K562 (cell line): ENCODE data around the gene ATP2A3. TPM values are rescaled to one million over a fixed set of nuclear protein-coding genes. Genes with fewer than 3 reads are reported as not detected.

Experiments
- ATAC-seq: fragments of 200-7000 bp; cut with Tn5 transposase; 3 replicates; pipeline ENCODE4 v1.9.1; 2020; ENCODE audit warnings: moderate library complexity
- BruUV-seq: library from RNA; stranded (reverse); fragments of 400-500 nt; replicated peaks from 2 replicates; lab custom pipeline; 2021; lab: Mats Ljungman, UMichigan
- CTCF ChIA-PET: fragments of 300-600 bp; formaldehyde crosslinking; extraction: SDS; loops from one replicate; lab custom pipeline; 2021; ENCODE audit warnings: low intra/inter-chr PET ratio; lab: Yijun Ruan, JAX
- POLR2A ChIA-PET: fragments of 300-600, 350-650 bp; sonication (Branson Sonifier 250); formaldehyde crosslinking; extraction: SDS; loops from one replicate; lab custom pipeline; 2021; ENCODE audit warnings: antibody characterized with exemption, inconsistent platforms; lab: Yijun Ruan, JAX
- DNase-seq, 4 experiments: peaks; one replicate each; pipeline versions ENCODE4 v3.0.0 to v3.0.0-alpha.2; 2011 to 2018; ENCODE audit warnings: low spot score in 3 of 4, mixed read lengths in 3 of 4; ENCODE audit errors: extremely low read depth in 1 of 4
- FAIRE-seq: peaks from 2 replicates; lab custom pipeline; 2011; peaks lifted over from hg19 to GRCh38; lab: Jason Lieb, UNC
- H2AFZ ChIP-seq: 2 replicates; pipeline ENCODE4 v1.6.0; 2011; ENCODE audit warnings: low read depth, low read length, control low read depth, inconsistent platforms
- H3K27ac ChIP-seq: fragments of 200-600 bp; 3 replicates; pipeline ENCODE4 v1.8.0; 2011; ENCODE audit warnings: low read depth, mild to moderate bottlenecking, control low read depth, inconsistent platforms, low read length, moderate library complexity, mixed read lengths; ENCODE audit errors: extremely low read depth
- H3K27me3 ChIP-seq, 2 experiments: fragments of 300-600 bp in 1 of 2; 2 replicates in 1 of 2; 3 replicates in 1 of 2; pipeline versions ENCODE4 v1.6.0 to v1.8.0; 2011; ENCODE audit warnings: inconsistent platforms in 2 of 2, low read length in 2 of 2, mild to moderate bottlenecking in 1 of 2, mixed read lengths in 1 of 2, moderate library complexity in 1 of 2; ENCODE audit not compliant: control insufficient read depth in 2 of 2, insufficient read depth in 2 of 2
- H3K36me3 ChIP-seq: fragments of 300-600 bp; 3 replicates; pipeline ENCODE4 v1.8.0; 2011; ENCODE audit warnings: mild to moderate bottlenecking, low read length, inconsistent platforms; ENCODE audit not compliant: control insufficient read depth, insufficient read depth
- H3K4me1 ChIP-seq, 2 experiments: fragments of 200-600 bp in 1 of 2; replicated peaks in 1 of 2; 2 replicates in 1 of 2; 3 replicates in 1 of 2; pipeline versions ENCODE4 v1.5.1 to v1.8.0; 2011; ENCODE audit warnings: inconsistent platforms in 2 of 2, low read length in 2 of 2, mild to moderate bottlenecking in 1 of 2, mixed read lengths in 1 of 2, moderate library complexity in 1 of 2; ENCODE audit not compliant: control insufficient read depth in 2 of 2, insufficient read depth in 2 of 2
- H3K4me2 ChIP-seq: 2 replicates; pipeline ENCODE4 v1.6.1; 2011; ENCODE audit warnings: low read length, control low read depth, inconsistent platforms, mixed read lengths; ENCODE audit not compliant: insufficient read depth
- H3K4me3 ChIP-seq: fragments of 200-600 bp; sonication (generic), shearing (Covaris generic); 2 replicates; pipeline ENCODE4 v1.5.1; 2016; ENCODE audit warnings: control low read depth, inconsistent platforms
- H3K79me2 ChIP-seq: fragments of 200-600 bp; 3 replicates; pipeline ENCODE4 v1.8.0; 2011; ENCODE audit warnings: low read length, inconsistent platforms; ENCODE audit not compliant: control insufficient read depth, insufficient read depth
- H3K9ac ChIP-seq, 2 experiments: 2 replicates each; pipeline versions ENCODE4 v1.6.0 to v1.6.1; 2011; ENCODE audit warnings: low read depth in 2 of 2, low read length in 2 of 2, control low read depth in 1 of 2, inconsistent platforms in 1 of 2, mild to moderate bottlenecking in 1 of 2, mixed read lengths in 1 of 2; ENCODE audit not compliant: insufficient read depth in 1 of 2
- H3K9me1 ChIP-seq: one replicate; pipeline ENCODE4 v1.6.0; 2011; ENCODE audit warnings: inconsistent platforms, mild to moderate bottlenecking, low read length, moderate library complexity; ENCODE audit not compliant: control insufficient read depth, insufficient read depth
- H3K9me3 ChIP-seq: replicated peaks from 2 replicates; pipeline ENCODE4 v1.5.1; 2011; ENCODE audit warnings: low read depth, low read length, inconsistent platforms; ENCODE audit not compliant: control insufficient read depth, insufficient read depth
- H4K20me1 ChIP-seq: replicated peaks from 2 replicates; pipeline ENCODE4 v1.6.1; 2011; ENCODE audit warnings: low read length, inconsistent platforms, mixed read lengths; ENCODE audit not compliant: control insufficient read depth, insufficient read depth
- BRD4 ChIP-seq: fragments of 200-600 bp; sonication (generic); IDR thresholded peaks from 2 replicates; pipeline ENCODE4 v1.6.1; 2017; ENCODE audit warnings: inconsistent platforms
- FOSL1 ChIP-seq: fragments of 200-800 bp; sonication (Bioruptor generic); conservative IDR thresholded peaks from 2 replicates; pipeline ENCODE4 v1.6.1; 2016; ENCODE audit warnings: missing genetic modification characterization, missing compliant biosample characterization
- MLLT1 ChIP-seq, 2 experiments: fragments of 450-650 bp; IDR thresholded peaks; 2 replicates each; pipeline ENCODE4 v1.6.1; 2016
- MTA1 ChIP-seq: fragments of 450-650 bp; IDR thresholded peaks from 2 replicates; pipeline ENCODE4 v1.6.1; 2017; ENCODE audit warnings: borderline replicate concordance
- POLR2G ChIP-seq: fragments of 200-400 bp; formaldehyde crosslinking; IDR thresholded peaks from 2 replicates; pipeline ENCODE4 v1.6.1; 2017; ENCODE audit warnings: low read depth, mild to moderate bottlenecking, antibody characterized with exemption, low read length, moderate library complexity
- ZBTB33 ChIP-seq: sonication (generic); formaldehyde crosslinking; IDR thresholded peaks from 2 replicates; pipeline ENCODE4 v1.8.1; 2023; ENCODE audit warnings: mild to moderate bottlenecking, missing genetic modification reagents
- WGBS: fragments of 100-300 bp; shearing (Covaris generic); methylation state at CpG from one replicate; pipeline ENCODE4 v1.1.6; 2016; ENCODE audit warnings: low coverage, mixed read lengths; ENCODE audit not compliant: insufficient coverage; ENCODE audit errors: missing lambda C conversion rate; 5-methylcytosine and 5-hydroxymethylcytosine counted together
- in situ Hi-C: fragments of 300-500 bp; cut with MboI; formaldehyde crosslinking; loops from 4 replicates; pipeline ENCODE4 v1.15.0; 2018; ENCODE audit warnings: inconsistent platforms, mixed read lengths
- intact Hi-C: fragments of 100-400 bp; cut with micrococcal nuclease; formaldehyde crosslinking; loops from 2 replicates; pipeline ENCODE4 v1.14.2; 2022
- polyA plus RNA-seq, 8 experiments: library from polyadenylated mRNA; depleted of rRNA in 4 of 8; stranded (reverse) in 5 of 8; unstranded in 3 of 8; fragments of >200 nt; fragmentation: Nextera tagmentation in 2 of 8; fragmentation: Illumina TruSeq in 1 of 8; extraction: Ambion mirVana in 2 of 8; extraction: Trizol in 1 of 8; gene quantifications; 2 replicates each; pipeline versions ENCODE4 v1.2.1 to v1.2.3, GENCODE V29; 2011 to 2014; ENCODE audit warnings: inconsistent platforms in 1 of 8, missing spikeins in 1 of 8
- total RNA-seq, 7 experiments: library from RNA; depleted of rRNA in 6 of 7; stranded (reverse); fragments of >200 nt in 6 of 7; fragmentation: Illumina TruSeq in 2 of 7; extraction: Trizol in 2 of 7; gene quantifications; 2 replicates each; pipeline versions ENCODE4 v1.2.1 to v1.2.3, GENCODE V29; 2011 to 2021; ENCODE audit warnings: low replicate concordance in 1 of 7

The ATP2A3 gene
- total and polyA plus RNA-seq, 9 of the 15 experiments (the other 6 are each of a cell fraction or from before 2014, with no cell fraction given), result 0.65 to 103 (median 31.3) TPM

- no peak overlapping the region for H2AFZ ChIP-seq
- in situ Hi-C loops (loop anchor here (10.0 kb wide), 1 partner anchor 88 kb away; the partner anchor contains the start of gene P2RX1), intact Hi-C loops (loop anchor here (10.0 kb wide), 1 partner anchor 158 kb away; the partner anchor contains the start of gene NCBP3)
- H3K4me2 ChIP-seq, result no peak overlapping the region
- H3K9me1 ChIP-seq, result peaks cover 4% of the 10 kb centered on the region
- H3K79me2 ChIP-seq, result no peaks in the 10 kb centered on the region
- no peaks in the 10 kb centered on the region for H4K20me1 ChIP-seq
- FAIRE-seq (no peak), ATAC-seq (no peak), DNase-seq (no peak)
- peak overlapping the region; percentile 93 for H3K27ac ChIP-seq
- POLR2A ChIA-PET, result interaction anchor here (1.0 to 1.3 kb wide), 2 partner anchors 16 to 38 kb away, joined by 3 to 4 read pairs; no protein-coding TSS in a partner anchor
- peaks cover 20% of the 10 kb centered on the region; the same call in 2 of the 3 replicates for H3K36me3 ChIP-seq
- no peak overlapping the region for H3K4me3 ChIP-seq
- WGBS, result 88% methylated on average over 13 of the region's 21 CpGs
- BruUV-seq, result no TSS peak
- no peaks in the 10 kb centered on the region for H3K9me3 ChIP-seq
- peak overlapping the region; percentile 60 to 72; a peak in 2 of 4 replicates for H3K9ac ChIP-seq
- no peak for TF ChIP-seq FOSL1 (tag)
- TF ChIP-seq BRD4, result 0 out of 2 replicates have a peak, but pooled peaks have one; percentile 14
- TF ChIP-seq ZBTB33 (CRISPR knock-in tag), result peak; percentile 88
- no peak for TF ChIP-seq MTA1
- peak; percentile 50; the same call in 1 of the 2 replicates for TF ChIP-seq POLR2G
- peak in 1 of 2 experiments; percentile 80; a peak in 2 of 4 replicates for TF ChIP-seq MLLT1 (IDR thresholded peaks at IDR 0.05)
- peaks cover 43 to 50% of the 10 kb centered on the region in 2 experiments for H3K4me1 ChIP-seq
- no peaks in the 10 kb centered on the region for H3K27me3 ChIP-seq
- CTCF ChIA-PET, result interaction anchor here (0.6 to 3.4 kb wide), 2 partner anchors 69 to 89 kb away, joined by 4 to 19 read pairs; no protein-coding TSS in a partner anchor
Measured at GRCh38 chr17:4003131-4003500, 38.9 kb upstream of the ATP2A3 start.
